UCSD-AML1 (cell line): ENCODE measurements around the gene SLC9A9.
"Not testable (repeated sequence)": the region's sequence is repeated elsewhere in the genome, so short reads cannot be mapped to it uniquely, and the experiment has no call there.

Source experiments
- DNase-seq: peaks from one replicate; lab custom pipeline; 2025; ENCODE audit not compliant: unreplicated experiment; lab: John Stamatoyannopoulos, UW

The SLC9A9 gene

DNA sequence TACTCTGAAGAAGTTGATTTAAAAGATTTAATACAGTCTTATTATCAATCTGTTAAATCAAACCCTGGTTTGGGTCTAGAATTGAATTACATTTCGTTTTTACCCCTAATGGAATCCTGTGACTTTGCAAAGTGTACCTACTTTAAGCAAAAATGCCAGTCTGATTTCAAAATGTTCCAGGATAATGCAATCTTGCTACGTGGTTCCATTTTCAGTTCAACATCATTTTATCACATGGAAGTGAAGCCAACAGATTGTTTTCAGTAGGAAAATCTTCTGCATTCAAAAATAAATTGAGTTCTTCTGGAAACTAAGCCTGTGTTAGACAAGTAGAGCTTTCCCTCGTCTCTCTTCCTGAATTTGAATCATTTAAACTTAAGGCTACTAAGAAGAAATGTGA lies 372.3 kb downstream of the SLC9A9 start:
- DNase-seq, result no peak

DNA sequence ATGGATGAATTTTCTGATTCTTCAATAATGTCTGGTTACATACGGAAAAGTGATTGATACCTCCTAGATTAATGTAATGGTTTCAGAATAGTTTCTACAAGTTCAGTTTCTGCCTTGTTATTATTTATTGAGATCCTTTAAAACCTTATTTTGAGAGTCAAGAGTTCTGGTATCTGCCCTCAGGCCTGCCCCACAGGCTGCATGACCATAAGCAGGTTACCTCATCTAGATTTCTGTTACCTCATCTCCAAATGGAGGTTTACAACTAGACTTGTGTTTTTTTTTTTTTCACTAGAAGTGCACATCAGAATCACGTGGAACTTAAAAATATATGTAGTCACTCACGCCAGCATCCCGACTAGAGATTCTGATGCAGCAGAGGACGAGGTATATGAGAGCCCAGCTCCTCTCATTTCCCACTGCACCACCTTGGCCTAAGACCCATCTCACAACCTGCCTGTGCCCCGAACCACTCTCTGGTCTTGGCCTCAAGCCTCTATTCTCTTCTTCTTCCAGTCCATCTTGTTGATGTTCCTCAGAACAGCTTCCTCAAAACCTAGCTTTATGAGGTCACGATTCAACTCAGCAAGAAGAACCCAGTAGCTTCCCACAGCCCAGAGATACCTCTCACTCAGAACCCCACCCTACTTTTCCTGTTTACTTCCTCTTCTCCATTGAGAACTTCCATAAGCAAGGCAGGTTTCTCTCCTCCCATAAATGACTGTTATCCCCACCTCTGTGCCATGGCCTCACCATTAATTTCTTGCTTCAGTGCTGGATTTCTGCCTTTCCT lies 375.3 kb downstream of the SLC9A9 start:
- DNase-seq, result no peak

- DNase-seq, result no peak
These were observed 376.6 kb downstream of the SLC9A9 start for GRCh38 chr3:143471705-143472104.

DNA sequence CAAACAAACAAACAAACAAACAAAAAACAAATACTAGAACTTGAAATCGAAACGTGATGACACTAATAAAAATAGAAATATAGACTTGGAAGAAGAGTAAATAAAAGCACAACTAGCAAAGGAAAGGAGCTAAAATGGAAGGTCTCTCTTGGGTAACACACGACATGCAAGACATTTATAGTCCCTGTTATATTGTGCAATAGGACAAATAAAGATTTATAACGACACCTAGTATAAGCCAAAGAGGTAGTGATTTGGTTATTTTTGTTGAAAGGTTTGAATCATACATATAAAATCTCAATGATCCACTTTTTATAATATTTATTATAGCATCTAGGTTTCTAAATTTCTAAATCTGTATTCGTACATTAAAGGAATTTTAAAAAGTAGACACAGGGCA lies 379.1 kb downstream of the SLC9A9 start:
- DNase-seq, result no peak

DNA sequence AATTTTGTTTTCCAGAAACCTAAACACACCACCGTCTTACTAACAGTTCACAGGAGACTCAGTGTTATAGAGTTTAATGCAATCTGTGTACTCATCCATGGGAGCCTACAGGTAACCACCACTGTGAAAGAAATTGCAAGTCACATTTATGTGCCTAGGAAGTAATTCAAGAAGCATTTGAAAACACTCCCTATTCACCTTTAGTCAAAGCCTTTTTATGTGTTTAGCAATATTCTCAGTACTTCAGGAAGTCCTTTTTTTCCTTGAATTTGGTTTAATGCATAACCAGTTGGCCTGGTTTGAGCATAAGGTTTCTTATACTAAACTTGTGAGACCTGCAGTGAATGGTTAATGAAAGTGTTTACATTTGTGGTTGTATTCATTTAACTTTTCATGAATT lies 382.6 kb downstream of the SLC9A9 start:
- DNase-seq, result no peak

DNA sequence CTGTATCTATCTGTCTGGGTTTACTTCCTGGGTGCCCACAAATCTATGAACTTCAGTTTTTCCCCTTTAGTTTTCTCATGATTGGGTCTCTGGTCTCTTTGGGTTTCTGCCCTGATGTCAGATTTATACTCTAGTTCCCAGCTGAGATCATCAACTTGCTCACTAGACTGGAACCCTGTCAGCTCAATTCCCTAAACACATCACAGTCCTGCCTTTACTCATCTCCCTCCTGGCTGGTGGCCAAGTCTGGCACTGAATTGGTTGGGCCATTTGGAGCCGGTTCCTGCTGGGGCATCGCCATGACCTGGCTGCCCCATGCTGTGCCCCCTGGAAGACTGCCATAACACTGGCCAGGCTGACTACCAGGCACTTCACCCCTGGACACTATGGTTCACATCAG lies 383.4 kb downstream of the SLC9A9 start:
- DNase-seq, result no peak

GRCh38 chr3:143455480-143455879 lies 392.8 kb downstream of the SLC9A9 start:
- no peak for DNase-seq

- no peak for DNase-seq
These were observed 397.6 kb downstream of the SLC9A9 start for GRCh38 chr3:143450632-143451031.

- DNase-seq, result no peak
These were observed 400.8 kb downstream of the SLC9A9 start for GRCh38 chr3:143447491-143447890.

DNA sequence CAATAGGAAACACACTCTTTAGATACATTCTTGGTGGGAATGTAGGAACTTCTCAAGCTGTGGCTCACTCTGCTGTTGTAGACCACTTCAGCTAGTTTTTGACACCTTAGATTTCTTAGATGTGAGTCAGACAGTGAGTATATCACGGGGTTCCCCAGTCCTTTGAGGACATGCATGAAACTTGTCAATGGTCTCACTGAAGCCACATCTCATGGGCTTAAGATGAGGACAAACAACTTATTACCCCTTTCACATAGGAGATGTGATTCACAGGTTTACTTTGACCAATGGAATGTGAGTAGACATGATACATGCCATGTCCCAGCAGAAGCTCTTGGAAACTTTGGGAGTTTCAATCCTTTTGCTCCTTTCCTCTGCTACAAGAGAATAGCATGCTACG lies 403.1 kb downstream of the SLC9A9 start:
- no peak for DNase-seq

- peak; percentile 21 for DNase-seq
These were observed 404.4 kb downstream of the SLC9A9 start for GRCh38 chr3:143443851-143444331.

DNA sequence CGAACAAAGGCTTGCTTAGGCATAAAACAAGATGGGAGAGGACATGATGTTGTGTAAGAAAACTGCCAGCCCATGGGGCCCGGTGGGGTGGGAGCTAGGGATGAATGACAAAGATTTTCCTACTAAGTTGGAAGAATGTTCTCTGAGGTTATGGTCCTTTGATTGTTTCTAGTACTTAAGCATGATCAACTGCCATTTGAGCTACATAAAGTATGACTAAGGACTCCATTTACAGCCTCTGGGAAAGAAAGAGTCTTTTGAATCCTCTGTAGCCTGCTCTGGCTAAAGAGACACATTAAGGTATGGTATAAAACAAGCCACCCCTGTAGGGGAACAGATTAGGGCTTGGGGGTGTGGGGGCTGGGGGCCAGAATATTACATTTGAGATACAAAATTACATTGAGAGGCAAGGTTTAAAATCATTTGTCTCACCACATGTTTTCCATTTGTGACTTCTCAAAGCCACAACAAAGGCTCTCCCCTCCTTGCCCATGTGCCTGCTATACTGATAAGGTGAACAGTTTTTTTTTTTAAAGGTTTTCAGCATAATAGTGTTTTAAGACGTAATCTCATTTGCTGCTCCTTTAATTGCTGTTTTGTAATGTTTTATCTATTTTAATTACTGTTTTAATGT lies 405.3 kb downstream of the SLC9A9 start:
- DNase-seq, result no peak

- DNase-seq, result no peak
These were observed 406.6 kb downstream of the SLC9A9 start for GRCh38 chr3:143441516-143442171.

DNA sequence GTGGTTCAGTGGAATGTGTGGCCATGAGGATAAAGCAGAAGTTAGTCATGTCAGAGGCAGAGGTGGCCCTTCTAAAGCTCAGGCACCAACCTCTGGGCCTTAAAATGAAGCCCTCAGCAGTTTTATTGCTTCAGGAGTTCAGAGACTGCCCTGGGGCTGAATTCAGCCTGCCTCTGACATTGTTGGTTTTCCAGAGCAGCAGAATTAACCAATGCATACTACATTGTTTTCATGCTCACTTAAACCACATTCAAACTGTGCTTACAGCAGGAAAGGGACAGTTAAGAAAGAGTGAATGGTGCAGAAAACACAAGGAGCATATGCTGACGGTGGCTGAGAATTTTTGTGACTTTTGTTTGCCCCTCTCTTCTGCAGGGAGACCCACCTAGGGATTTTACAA lies 408.5 kb downstream of the SLC9A9 start:
- no peak for DNase-seq

DNA sequence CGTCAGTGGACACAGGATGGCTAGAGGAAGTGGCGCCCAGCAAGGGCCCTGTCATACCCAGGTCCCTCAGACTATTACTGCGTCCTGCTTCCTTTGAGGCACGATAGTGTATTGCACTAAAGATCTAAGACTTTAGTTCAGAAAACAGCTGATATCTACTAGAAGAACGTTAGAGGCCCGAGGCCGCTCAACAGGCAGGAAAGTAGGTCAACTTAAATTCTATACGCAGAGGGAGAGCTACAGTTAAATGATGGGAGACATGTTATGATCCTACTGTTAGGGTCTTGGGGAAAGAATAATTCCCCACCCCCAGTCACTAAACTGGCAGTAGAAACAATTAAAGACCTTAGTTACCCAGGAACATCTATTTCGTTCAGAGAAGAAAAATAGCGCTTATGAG lies 410.9 kb downstream of the SLC9A9 start:
- DNase-seq, result no peak

DNA sequence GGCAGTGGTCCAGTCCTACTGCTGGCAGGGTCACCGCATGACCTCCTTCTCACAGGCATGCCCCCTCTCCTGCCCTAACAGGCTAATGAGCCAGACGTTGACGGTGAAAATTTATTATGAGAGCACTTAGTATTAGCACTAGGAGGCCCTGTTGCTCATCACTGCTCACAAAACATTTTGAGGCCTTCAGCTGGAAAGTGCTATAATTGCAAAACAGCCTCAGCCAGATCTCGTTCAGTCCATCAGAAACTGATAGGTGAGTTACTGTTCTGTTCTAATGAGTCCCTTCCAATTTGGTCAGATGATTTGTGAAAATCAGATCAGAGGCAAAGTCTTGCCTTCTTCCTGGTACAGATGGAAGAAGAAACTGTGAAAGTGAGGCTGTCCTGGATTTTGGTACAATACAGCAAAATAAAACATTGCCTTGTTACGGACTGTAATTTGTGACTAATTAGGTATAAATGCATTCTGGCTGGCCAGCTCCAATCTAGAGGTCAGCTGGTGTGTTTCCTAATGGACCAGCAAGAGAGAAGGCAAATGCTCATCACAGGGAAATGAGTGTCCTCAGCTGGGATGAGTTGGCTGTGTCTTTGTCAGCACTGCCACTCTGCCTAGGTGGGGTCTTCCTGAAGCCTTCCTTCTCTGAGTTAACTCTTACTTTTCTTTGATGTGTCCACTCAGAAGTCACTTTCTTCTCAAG lies 411.9 kb downstream of the SLC9A9 start:
- DNase-seq, result no peak

- no peak for DNase-seq
These were observed 414.4 kb downstream of the SLC9A9 start for GRCh38 chr3:143433787-143434378.

DNA sequence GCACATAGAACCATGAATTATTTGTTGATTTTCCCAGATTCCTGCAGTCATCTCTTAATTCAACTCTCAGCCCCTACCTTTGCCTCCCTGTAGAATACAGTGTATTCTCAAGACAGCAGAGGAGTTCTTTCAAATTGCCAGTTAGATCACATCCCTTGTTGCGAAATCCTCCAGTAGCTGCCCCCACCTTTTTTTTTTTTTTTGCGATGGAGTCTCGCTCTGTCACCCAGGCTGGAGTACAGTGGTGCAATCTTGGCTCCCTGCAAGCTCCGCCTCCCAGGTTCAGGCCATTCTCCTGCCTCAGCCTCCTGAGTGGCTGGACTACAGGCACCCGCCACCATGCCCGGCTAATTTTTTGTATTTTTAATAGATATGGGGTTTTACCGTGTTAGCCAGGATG lies 417.0 kb downstream of the SLC9A9 start:
- DNase-seq, result not testable (repeated sequence)

GRCh38 chr3:143430568-143430967 lies 417.7 kb downstream of the SLC9A9 start:
- no peak for DNase-seq

GRCh38 chr3:143429628-143430514 lies 418.4 kb downstream of the SLC9A9 start:
- no peak for DNase-seq
